Trophoblast cell (in vitro differentiated cells and primary cell): ENCODE results near the gene PRDM16.

Experiments used
- DNase-seq, 2 donors: peaks; one replicate each; pipeline ENCODE4 v3.0.0-alpha.2; 2016
- H2AFZ ChIP-seq: 2 replicates; pipeline ENCODE4 v1.6.1; 2013; ENCODE audit warnings: low read length, moderate library complexity, mild to moderate bottlenecking; ENCODE audit not compliant: insufficient read depth, poor library complexity
- H2AK5ac ChIP-seq: 2 replicates; pipeline ENCODE4 v1.6.1; 2013; ENCODE audit warnings: mild to moderate bottlenecking, low read length
- H2BK120ac ChIP-seq: 2 replicates; pipeline ENCODE4 v1.6.1; 2013; ENCODE audit warnings: low read length, mild to moderate bottlenecking, moderate library complexity; ENCODE audit not compliant: insufficient read depth, poor library complexity
- H2BK12ac ChIP-seq: 2 replicates; pipeline ENCODE4 v1.6.1; 2013; ENCODE audit warnings: mild to moderate bottlenecking, low read length, moderate library complexity
- H2BK5ac ChIP-seq: 2 replicates; pipeline ENCODE4 v1.6.1; 2013; ENCODE audit warnings: low read length, low read depth, moderate library complexity, mild to moderate bottlenecking; ENCODE audit not compliant: poor library complexity
- H3K14ac ChIP-seq: 2 replicates; pipeline ENCODE4 v1.6.1; 2013; ENCODE audit warnings: mild to moderate bottlenecking, low read length
- H3K18ac ChIP-seq: 2 replicates; pipeline ENCODE4 v1.6.1; 2013; ENCODE audit warnings: mild to moderate bottlenecking, low read length
- H3K23ac ChIP-seq: 2 replicates; pipeline ENCODE4 v1.6.1; 2013; ENCODE audit warnings: low read length
- H3K27ac ChIP-seq: 2 replicates; pipeline ENCODE4 v1.5.1; 2013; ENCODE audit warnings: low read depth, mild to moderate bottlenecking, inconsistent platforms, low read length, moderate library complexity
- H3K27me3 ChIP-seq: 2 replicates; pipeline ENCODE4 v1.6.1; 2013; ENCODE audit warnings: inconsistent platforms, mild to moderate bottlenecking, low read length, moderate library complexity; ENCODE audit not compliant: insufficient read depth
- H3K36me3 ChIP-seq, 2 experiments: 1 replicate in 1 of 2; 2 replicates in 1 of 2; pipeline ENCODE4 v1.6.1; 2013; ENCODE audit warnings: low read length in 2 of 2, mild to moderate bottlenecking in 2 of 2, moderate library complexity in 1 of 2; ENCODE audit not compliant: insufficient read depth in 2 of 2, control insufficient read depth in 1 of 2
- H3K4ac ChIP-seq: 2 replicates; pipeline ENCODE4 v1.6.1; 2013; ENCODE audit warnings: low read depth, mild to moderate bottlenecking, low read length, moderate library complexity
- H3K4me1 ChIP-seq, 2 experiments: 1 replicate in 1 of 2; 2 replicates in 1 of 2; pipeline ENCODE4 v1.6.1; 2013; ENCODE audit warnings: low read length in 2 of 2, mild to moderate bottlenecking in 2 of 2, moderate library complexity in 1 of 2; ENCODE audit not compliant: insufficient read depth in 2 of 2, control insufficient read depth in 1 of 2
- H3K4me2 ChIP-seq: 2 replicates; pipeline ENCODE4 v1.6.1; 2013; ENCODE audit warnings: inconsistent platforms, mild to moderate bottlenecking, low read length, moderate library complexity
- H3K4me3 ChIP-seq: 2 replicates; pipeline ENCODE4 v1.5.1; 2013; ENCODE audit warnings: mild to moderate bottlenecking, low read depth, low read length, inconsistent platforms
- H3K79me1 ChIP-seq: one replicate; pipeline ENCODE4 v1.6.1; 2013; ENCODE audit warnings: low read length
- H3K79me2 ChIP-seq: 2 replicates; pipeline ENCODE4 v1.6.1; 2013; ENCODE audit warnings: low read length, mild to moderate bottlenecking; ENCODE audit not compliant: control insufficient read depth, insufficient read depth, poor library complexity
- H3K9ac ChIP-seq: 2 replicates; pipeline ENCODE4 v1.6.1; 2013; ENCODE audit warnings: mild to moderate bottlenecking, low read length
- H3K9me3 ChIP-seq: 2 replicates; pipeline ENCODE4 v1.6.1; 2013; ENCODE audit warnings: low read depth, mild to moderate bottlenecking, control low read depth, inconsistent platforms, low read length; ENCODE audit not compliant: insufficient read depth
- H4K12ac ChIP-seq: 2 replicates; pipeline ENCODE4 v1.6.1; 2013; ENCODE audit warnings: low read depth, mild to moderate bottlenecking, low read length, moderate library complexity
- H4K8ac ChIP-seq: 2 replicates; pipeline ENCODE4 v1.6.1; 2013; ENCODE audit warnings: low read depth, mild to moderate bottlenecking, low read length, moderate library complexity
- H4K91ac ChIP-seq: one replicate; pipeline ENCODE4 v1.6.1; 2013; ENCODE audit warnings: low read depth, mild to moderate bottlenecking, low read length, moderate library complexity
- WGBS: extraction: QIAGEN DNeasy Blood & Tissue Kit; methylation state at CpG from one replicate; pipeline ENCODE4 v1.1.7; 2013; ENCODE audit warnings: missing lambda C conversion rate; ENCODE audit not compliant: insufficient read length, insufficient coverage; ENCODE audit errors: extremely low coverage; 5-methylcytosine and 5-hydroxymethylcytosine counted together

PRDM16 gene

GRCh38 chr1:3034162-3034561 lies 34.8 kb upstream of the PRDM16 start:
- H3K4ac ChIP-seq = no peak overlapping the region
- H2AK5ac ChIP-seq = no peak overlapping the region
- no peak overlapping the region for H2BK12ac ChIP-seq
- no peak overlapping the region for H3K27ac ChIP-seq
- H4K12ac ChIP-seq = no peak overlapping the region
- H3K9ac ChIP-seq = no peak overlapping the region
- H2BK120ac ChIP-seq = no peak overlapping the region
- H3K4me2 ChIP-seq = no peak overlapping the region
- no peak overlapping the region for H3K14ac ChIP-seq
- no peak overlapping the region for H2AFZ ChIP-seq
- H3K4me3 ChIP-seq = no peak overlapping the region
- H3K18ac ChIP-seq = no peak overlapping the region
- H4K91ac ChIP-seq = no peak overlapping the region
- peaks cover 8% of the 10 kb centered on the region for H3K9me3 ChIP-seq
- WGBS = no CpG with 5 or more reads among the region's 7 CpGs
- no peak overlapping the region for H3K23ac ChIP-seq
- DNase-seq = no peak
- H3K79me1 ChIP-seq = no peaks in the 10 kb centered on the region
- H2BK5ac ChIP-seq = no peak overlapping the region
- no peaks in the 10 kb centered on the region for H3K27me3 ChIP-seq
- no peaks in the 10 kb centered on the region for H3K79me2 ChIP-seq
- no peaks in the 10 kb centered on the region for H3K36me3 ChIP-seq
- no peaks in the 10 kb centered on the region for H3K4me1 ChIP-seq
- no peak overlapping the region for H4K8ac ChIP-seq

DNA sequence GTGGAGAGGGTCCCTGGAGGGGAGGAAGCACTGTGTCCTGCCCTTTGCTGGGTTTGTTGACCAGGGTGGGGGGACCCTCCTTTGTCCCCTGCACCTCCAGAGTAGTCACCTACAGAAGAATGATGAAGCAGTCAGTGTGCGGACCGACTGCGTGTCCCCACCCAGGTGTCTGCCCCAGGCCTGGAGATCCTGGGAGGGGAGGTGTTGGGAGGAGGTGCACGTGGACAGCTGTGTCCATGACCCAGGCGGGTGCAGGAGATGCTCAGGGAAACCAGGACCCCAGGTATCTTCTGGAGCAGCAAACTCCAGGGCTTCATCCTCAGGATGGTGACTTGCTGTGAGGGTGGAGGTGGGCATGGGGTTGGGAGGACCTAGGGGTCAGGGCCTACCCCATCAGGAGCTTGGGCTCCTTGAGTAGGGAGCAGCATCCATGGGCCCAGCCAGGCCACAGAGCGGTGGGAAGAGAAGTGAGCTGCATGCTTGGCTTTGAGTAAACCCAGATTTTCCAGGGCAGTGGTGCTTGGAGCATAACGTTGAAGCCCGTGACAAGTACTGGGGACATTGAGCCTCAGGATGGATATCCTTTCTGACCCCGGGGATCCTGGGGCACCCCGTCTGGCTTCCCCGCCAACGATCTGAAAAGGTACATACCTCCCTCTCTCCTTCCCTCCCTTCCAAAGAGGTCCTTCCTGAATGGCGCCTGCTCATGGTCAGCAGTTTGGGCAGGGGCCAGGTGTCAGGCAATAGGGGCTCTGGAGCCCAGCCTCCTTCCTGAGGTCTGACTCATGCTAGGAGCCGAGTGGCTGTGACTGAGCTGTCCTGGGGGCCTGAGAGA lies 34.1 kb upstream of the PRDM16 start:
- Histone ChIP-seq H3K18ac (no peak overlapping the region), H3K36me3 (no peaks in the 10 kb centered on the region), H3K4me2 (no peak overlapping the region), H3K79me2 (no peaks in the 10 kb centered on the region), H2AFZ (no peak overlapping the region), H4K8ac (no peak overlapping the region), H3K27me3 (no peaks in the 10 kb centered on the region), H3K9ac (no peak overlapping the region), H2BK120ac (no peak overlapping the region), H3K4me3 (no peak overlapping the region), H2BK12ac (no peak overlapping the region), H3K4ac (no peak overlapping the region), H3K9me3 (peaks cover 8% of the 10 kb centered on the region), H3K23ac (no peak overlapping the region), H2AK5ac (no peak overlapping the region), H3K27ac (no peak overlapping the region), H2BK5ac (no peak overlapping the region), H4K12ac (no peak overlapping the region), H3K79me1 (no peaks in the 10 kb centered on the region), H3K14ac (no peak overlapping the region), H3K4me1 (no peaks in the 10 kb centered on the region), H4K91ac (no peak overlapping the region)
- DNase-seq = no peak
- no CpG with 5 or more reads among the region's 14 CpGs for WGBS

DNA sequence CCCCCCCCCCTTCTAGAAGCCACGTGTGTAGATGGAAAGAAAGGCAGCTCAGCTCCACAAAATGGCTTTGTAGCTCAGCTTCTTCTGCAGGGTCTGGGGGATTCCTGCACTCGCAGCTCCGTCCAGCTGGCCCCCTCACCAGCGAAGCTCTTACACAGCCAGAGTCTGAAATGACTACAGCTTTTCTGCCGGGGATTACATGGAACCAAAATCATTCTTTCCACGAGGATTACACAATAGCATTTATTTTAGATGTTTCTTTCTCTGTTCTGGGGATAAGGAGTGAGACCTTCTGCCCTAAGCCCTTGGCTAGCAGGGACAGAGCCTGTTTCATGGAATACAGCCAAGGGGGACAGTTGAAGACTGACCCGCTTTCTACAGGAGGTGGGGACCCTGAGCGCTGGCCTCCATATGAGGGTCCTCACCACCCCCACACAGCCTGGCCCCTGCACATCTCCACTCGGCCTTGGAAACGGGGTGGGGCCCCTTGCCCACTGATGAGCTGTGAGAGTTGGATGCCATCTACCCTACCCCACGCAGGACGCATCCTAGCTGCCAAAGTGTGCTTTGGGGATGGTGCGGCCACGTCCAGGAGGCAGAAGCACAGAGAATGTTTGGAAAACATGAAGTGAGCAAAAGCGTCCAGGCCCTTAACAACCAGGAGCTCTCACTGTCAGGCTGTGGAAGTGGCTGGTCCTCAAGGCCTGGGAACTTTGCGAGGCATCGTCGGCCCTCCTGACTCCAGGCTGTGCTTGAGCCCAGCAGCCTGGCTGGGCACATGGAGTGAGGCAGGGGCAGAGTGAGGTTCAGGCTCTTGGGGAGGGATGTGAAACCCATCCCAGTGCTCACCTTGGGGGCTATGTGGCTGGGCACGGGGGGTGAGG lies 33.2 kb upstream of the PRDM16 start:
- H3K79me1 ChIP-seq = no peaks in the 10 kb centered on the region
- no peak overlapping the region for H3K18ac ChIP-seq
- H3K79me2 ChIP-seq = no peaks in the 10 kb centered on the region
- H3K14ac ChIP-seq = no peak overlapping the region
- no peak for DNase-seq
- H2AFZ ChIP-seq = no peak overlapping the region
- H4K8ac ChIP-seq = no peak overlapping the region
- H3K4me1 ChIP-seq = no peaks in the 10 kb centered on the region
- no peak overlapping the region for H3K9ac ChIP-seq
- no peaks in the 10 kb centered on the region for H3K36me3 ChIP-seq
- no peak overlapping the region for H3K23ac ChIP-seq
- no CpG with 5 or more reads among the region's 19 CpGs for WGBS
- no peak overlapping the region for H2AK5ac ChIP-seq
- H3K4me3 ChIP-seq = no peak overlapping the region
- H2BK120ac ChIP-seq = no peak overlapping the region
- H3K27ac ChIP-seq = no peak overlapping the region
- no peaks in the 10 kb centered on the region for H3K27me3 ChIP-seq
- H3K4ac ChIP-seq = no peak overlapping the region
- no peak overlapping the region for H4K12ac ChIP-seq
- no peak overlapping the region for H4K91ac ChIP-seq
- no peak overlapping the region for H3K4me2 ChIP-seq
- H2BK5ac ChIP-seq = no peak overlapping the region
- H2BK12ac ChIP-seq = no peak overlapping the region
- peaks cover 6% of the 10 kb centered on the region for H3K9me3 ChIP-seq

DNA sequence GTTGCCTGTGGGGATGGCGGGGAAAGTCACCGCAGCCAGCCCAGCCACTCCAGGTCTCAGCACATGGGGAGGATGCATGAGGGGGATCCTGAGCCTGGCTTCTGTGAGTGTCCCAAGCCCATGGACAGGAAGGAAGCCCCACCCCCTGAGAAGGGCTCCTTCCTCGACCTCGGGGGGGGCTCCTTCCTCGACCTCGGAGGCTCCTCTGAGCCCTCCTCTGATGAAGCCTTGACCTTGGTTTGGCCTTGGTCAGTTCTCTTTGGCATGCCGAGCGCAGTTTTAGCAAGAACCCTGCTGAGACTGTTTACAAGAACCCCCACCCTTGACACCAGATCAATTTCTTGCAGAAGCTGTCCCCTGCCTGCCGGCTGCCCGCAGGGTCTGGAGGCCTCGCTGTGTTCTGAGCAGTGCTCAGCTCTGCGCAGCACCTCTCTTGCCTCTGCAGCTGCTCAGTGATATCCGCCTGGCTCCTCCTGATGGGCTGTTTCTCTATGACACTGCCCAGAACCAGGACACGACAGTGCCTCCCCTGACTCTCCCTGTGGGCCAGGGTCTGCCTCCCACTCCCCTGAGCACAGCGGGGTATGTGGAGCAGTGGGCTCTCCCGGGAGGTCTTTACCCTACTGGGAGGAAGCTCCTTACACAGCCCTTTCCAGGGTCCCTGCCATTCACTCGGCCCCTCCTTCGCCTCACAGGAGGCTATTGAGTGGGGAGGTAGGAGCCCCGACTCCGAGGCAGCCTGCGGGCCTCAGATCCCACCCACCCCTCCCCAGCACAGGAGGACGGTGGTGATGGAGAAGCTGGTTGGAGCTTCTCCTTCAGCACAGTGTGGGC lies 32.3 kb upstream of the PRDM16 start:
- no peak for DNase-seq
- no peak overlapping the region for H3K4ac ChIP-seq
- whole genome bisulfite sequencing = no CpG with 5 or more reads among the region's 22 CpGs

More for the DNA sequence above, 32.3 kb upstream of the PRDM16 start:
- Histone ChIP-seq H3K79me1 (no peaks in the 10 kb centered on the region), H4K91ac (no peak overlapping the region), H3K4me1 (no peaks in the 10 kb centered on the region), H2AFZ (no peak overlapping the region), H2BK12ac (no peak overlapping the region), H3K27me3 (no peaks in the 10 kb centered on the region), H3K23ac (no peak overlapping the region), H3K9me3 (peaks cover 5% of the 10 kb centered on the region), H3K79me2 (no peaks in the 10 kb centered on the region), H3K27ac (no peak overlapping the region), H4K12ac (no peak overlapping the region), H2BK5ac (no peak overlapping the region), H3K4me2 (no peak overlapping the region), H3K4me3 (no peak overlapping the region), H4K8ac (no peak overlapping the region), H2BK120ac (no peak overlapping the region), H2AK5ac (no peak overlapping the region), H3K18ac (no peak overlapping the region), H3K9ac (no peak overlapping the region), H3K36me3 (no peaks in the 10 kb centered on the region), H3K14ac (no peak overlapping the region)
